ENCODE measurements around the gene SORCS3. TPM values are rescaled to one million over a fixed set of nuclear protein-coding genes. Genes with fewer than 3 reads are reported as not detected.

The SORCS3 gene
- total RNA-seq, 1 donor from 2014 or later: 2.0 TPM

GRCh38 chr10:105258674-105259065 lies 617.6 kb downstream of the SORCS3 start:
- no peaks in the 10 kb centered on the region for H3K9me3 Mint-ChIP-seq (ENCODE audit: unreplicated experiment)
- DNase-seq: no peak

GRCh38 chr10:105259201-105259600 lies 618.1 kb downstream of the SORCS3 start:
- Mint-ChIP-seq H3K9me3 (ENCODE audit: unreplicated experiment) (no peaks in the 10 kb centered on the region), H3K36me3 (ENCODE audit: unreplicated experiment) (no peaks in the 10 kb centered on the region), H3K4me3 (ENCODE audit: unreplicated experiment) (no peak overlapping the region), H3K27ac (ENCODE audit: unreplicated experiment) (no peak overlapping the region), H3K4me1 (ENCODE audit: low read depth, unreplicated experiment) (no peaks in the 10 kb centered on the region), H3K27me3 (ENCODE audit: unreplicated experiment) (peaks cover 2% of the 10 kb centered on the region)
- no peak for DNase-seq
- TF ChIP-seq, protein P1, sequence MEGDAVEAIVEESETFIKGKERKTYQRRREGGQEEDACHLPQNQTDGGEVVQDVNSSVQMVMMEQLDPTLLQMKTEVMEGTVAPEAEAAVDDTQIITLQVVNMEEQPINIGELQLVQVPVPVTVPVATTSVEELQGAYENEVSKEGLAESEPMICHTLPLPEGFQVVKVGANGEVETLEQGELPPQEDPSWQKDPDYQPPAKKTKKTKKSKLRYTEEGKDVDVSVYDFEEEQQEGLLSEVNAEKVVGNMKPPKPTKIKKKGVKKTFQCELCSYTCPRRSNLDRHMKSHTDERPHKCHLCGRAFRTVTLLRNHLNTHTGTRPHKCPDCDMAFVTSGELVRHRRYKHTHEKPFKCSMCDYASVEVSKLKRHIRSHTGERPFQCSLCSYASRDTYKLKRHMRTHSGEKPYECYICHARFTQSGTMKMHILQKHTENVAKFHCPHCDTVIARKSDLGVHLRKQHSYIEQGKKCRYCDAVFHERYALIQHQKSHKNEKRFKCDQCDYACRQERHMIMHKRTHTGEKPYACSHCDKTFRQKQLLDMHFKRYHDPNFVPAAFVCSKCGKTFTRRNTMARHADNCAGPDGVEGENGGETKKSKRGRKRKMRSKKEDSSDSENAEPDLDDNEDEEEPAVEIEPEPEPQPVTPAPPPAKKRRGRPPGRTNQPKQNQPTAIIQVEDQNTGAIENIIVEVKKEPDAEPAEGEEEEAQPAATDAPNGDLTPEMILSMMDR (IDR thresholded peaks at IDR 0.05; ENCODE audit: partially characterized antibody, unreplicated experiment): no peak

More at GRCh38 chr10:105258674-105259065, 617.6 kb downstream of the SORCS3 start:
- Mint-ChIP-seq H3K4me3 (ENCODE audit: unreplicated experiment) (no peak overlapping the region), H3K4me1 (ENCODE audit: low read depth, unreplicated experiment) (no peaks in the 10 kb centered on the region), H3K27me3 (ENCODE audit: unreplicated experiment) (peaks cover 2% of the 10 kb centered on the region), H3K36me3 (ENCODE audit: unreplicated experiment) (no peaks in the 10 kb centered on the region), H3K27ac (ENCODE audit: unreplicated experiment) (no peak overlapping the region)
- TF ChIP-seq, protein P1 (IDR thresholded peaks at IDR 0.05; ENCODE audit: partially characterized antibody, unreplicated experiment): no peak

DNA sequence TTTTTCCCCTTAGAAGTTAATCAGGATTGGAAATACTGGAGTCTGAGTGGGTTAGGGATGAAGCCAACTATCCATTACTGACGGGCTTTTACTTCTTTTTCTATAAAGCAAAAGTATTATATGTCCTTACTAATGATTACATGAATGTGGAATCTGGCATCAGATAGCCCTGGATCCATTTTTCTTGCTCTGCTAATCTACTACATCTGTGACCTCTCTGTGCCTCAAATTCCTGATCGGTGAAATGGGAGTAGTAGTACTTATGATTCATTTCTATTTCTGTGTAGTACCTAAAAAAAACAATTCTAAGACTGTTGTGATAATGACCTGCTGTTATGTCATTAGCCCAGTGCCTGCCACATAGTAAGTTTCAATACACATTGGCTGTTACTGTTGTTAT lies 621.6 kb downstream of the SORCS3 start:
- Mint-ChIP-seq H3K4me3 (ENCODE audit: unreplicated experiment) (no peak overlapping the region), H3K9me3 (ENCODE audit: unreplicated experiment) (peaks cover 1% of the 10 kb centered on the region), H3K36me3 (ENCODE audit: unreplicated experiment) (no peaks in the 10 kb centered on the region), H3K27me3 (ENCODE audit: unreplicated experiment) (peaks cover 2% of the 10 kb centered on the region), H3K4me1 (ENCODE audit: low read depth, unreplicated experiment) (peaks cover 3% of the 10 kb centered on the region), H3K27ac (ENCODE audit: unreplicated experiment) (no peak overlapping the region)
- DNase-seq: no peak
- TF ChIP-seq, protein P1 (IDR thresholded peaks at IDR 0.05; ENCODE audit: partially characterized antibody, unreplicated experiment): no peak

GRCh38 chr10:105266966-105267539 lies 626.0 kb downstream of the SORCS3 start:
- H3K36me3 Mint-ChIP-seq (ENCODE audit: unreplicated experiment): no peaks in the 10 kb centered on the region
- TF ChIP-seq, protein P1 (IDR thresholded peaks at IDR 0.05; ENCODE audit: partially characterized antibody, unreplicated experiment): no peak
- DNase-seq: no peak
- H3K4me3 Mint-ChIP-seq (ENCODE audit: unreplicated experiment): no peak overlapping the region
- peaks cover 1% of the 10 kb centered on the region for H3K27me3 Mint-ChIP-seq (ENCODE audit: unreplicated experiment)
- H3K27ac Mint-ChIP-seq (ENCODE audit: unreplicated experiment): no peak overlapping the region
- H3K9me3 Mint-ChIP-seq (ENCODE audit: unreplicated experiment): peaks cover 1% of the 10 kb centered on the region
- peaks cover 13% of the 10 kb centered on the region for H3K4me1 Mint-ChIP-seq (ENCODE audit: low read depth, unreplicated experiment)

- H3K27me3 Mint-ChIP-seq (ENCODE audit: unreplicated experiment): no peaks in the 10 kb centered on the region
- peaks cover 13% of the 10 kb centered on the region for H3K4me1 Mint-ChIP-seq (ENCODE audit: low read depth, unreplicated experiment)
- no peak overlapping the region for H3K4me3 Mint-ChIP-seq (ENCODE audit: unreplicated experiment)
- no peak for DNase-seq
- H3K9me3 Mint-ChIP-seq (ENCODE audit: unreplicated experiment): peaks cover 1% of the 10 kb centered on the region
- peak overlapping the region; percentile 20 for H3K27ac Mint-ChIP-seq (ENCODE audit: unreplicated experiment)
- TF ChIP-seq, protein P1 (IDR thresholded peaks at IDR 0.05; ENCODE audit: partially characterized antibody, unreplicated experiment): no peak
- no peaks in the 10 kb centered on the region for H3K36me3 Mint-ChIP-seq (ENCODE audit: unreplicated experiment)
Measured at GRCh38 chr10:105268961-105269360, 627.9 kb downstream of the SORCS3 start.
